SJCRH30 (cell line): Measurements from ENCODE around the gene BACE1. TPM values are rescaled to one million over a fixed set of nuclear protein-coding genes. Genes with fewer than 3 reads are reported as not detected.
"Not testable (repeated sequence)": the region's sequence is repeated elsewhere in the genome, so short reads cannot be mapped to it uniquely, and the experiment has no call there.

Source experiments
- DNase-seq, 2 experiments: peaks; one replicate each; pipeline ENCODE4 v3.0.0-alpha.2; 2015 to 2020
- H3K27ac ChIP-seq: fragments of 250-450 bp; sonication (Bioruptor Pico); 2 replicates; pipeline ENCODE4 v1.5.1; 2020; ENCODE audit warnings: mild to moderate bottlenecking, moderate library complexity
- H3K27me3 ChIP-seq: fragments of 250-450 bp; sonication (Bioruptor Pico); 2 replicates; pipeline ENCODE4 v1.5.1; 2020; ENCODE audit warnings: mild to moderate bottlenecking, moderate library complexity
- H3K36me3 ChIP-seq: fragments of 250-450 bp; sonication (Bioruptor Pico); 2 replicates; pipeline ENCODE4 v1.5.1; 2020; ENCODE audit warnings: mild to moderate bottlenecking, moderate library complexity
- H3K4me1 ChIP-seq: fragments of 250-450 bp; sonication (Bioruptor Pico); 2 replicates; pipeline ENCODE4 v1.5.1; 2020; ENCODE audit warnings: mild to moderate bottlenecking, moderate library complexity
- H3K4me3 ChIP-seq: fragments of 250-450 bp; sonication (Bioruptor Pico); 2 replicates; pipeline ENCODE4 v1.5.1; 2020; ENCODE audit warnings: mild to moderate bottlenecking, moderate library complexity
- H3K9me3 ChIP-seq: fragments of 250-450 bp; sonication (Bioruptor Pico); replicated peaks from 2 replicates; pipeline ENCODE4 v1.5.1; 2020; ENCODE audit warnings: mild to moderate bottlenecking, moderate library complexity
- total RNA-seq: library from RNA; depleted of rRNA; stranded (reverse); fragments of >200 nt; shearing (Covaris generic); gene quantifications from 2 replicates; pipeline ENCODE4 v1.2.3, GENCODE V29; 2014

BACE1 gene
- total RNA-seq, 1 experiment from 2014 or later = 2.3 TPM

DNA sequence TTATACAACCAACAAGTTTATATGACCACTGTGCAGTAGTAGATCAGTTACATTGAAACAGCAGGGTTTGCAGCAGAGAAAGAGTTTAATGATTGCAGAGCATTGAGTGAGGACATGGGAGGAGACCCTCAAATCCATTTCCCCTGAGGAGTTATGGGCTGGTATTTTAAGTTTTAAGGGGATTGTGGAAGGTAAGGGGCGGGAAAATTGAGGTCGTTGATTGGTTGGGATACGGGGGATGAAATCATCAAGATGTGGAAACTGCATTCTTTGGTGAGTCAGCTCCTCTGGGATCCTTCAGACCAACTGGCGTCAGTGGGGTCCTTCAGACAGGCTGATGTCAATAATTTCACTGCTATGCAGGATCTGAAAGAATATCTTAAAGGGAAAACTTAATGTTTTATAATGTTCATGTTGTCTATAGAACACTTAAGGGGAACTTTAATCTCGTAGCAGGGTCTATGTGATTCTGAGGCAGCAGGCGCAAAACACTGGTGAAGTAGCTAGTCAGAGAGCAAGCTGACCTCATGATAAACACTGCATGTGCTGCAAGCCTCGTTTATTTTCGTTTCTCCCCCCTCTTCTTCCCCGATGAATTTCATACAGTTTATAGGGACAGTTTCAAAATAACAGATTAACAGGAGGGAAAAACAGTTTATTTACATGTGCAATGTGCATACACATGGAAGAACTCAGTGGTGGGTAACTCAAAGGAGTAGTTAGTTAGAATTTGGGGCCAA, 42.3 kb downstream of the BACE1 start:
- H3K36me3 ChIP-seq = no peaks in the 10 kb centered on the region
- no peaks in the 10 kb centered on the region for H3K9me3 ChIP-seq
- no peak overlapping the region for H3K27ac ChIP-seq
- no peaks in the 10 kb centered on the region for H3K4me1 ChIP-seq
- no peak overlapping the region for H3K4me3 ChIP-seq
- DNase-seq = peak; percentile 9 to 11
- H3K27me3 ChIP-seq = no peaks in the 10 kb centered on the region

DNA sequence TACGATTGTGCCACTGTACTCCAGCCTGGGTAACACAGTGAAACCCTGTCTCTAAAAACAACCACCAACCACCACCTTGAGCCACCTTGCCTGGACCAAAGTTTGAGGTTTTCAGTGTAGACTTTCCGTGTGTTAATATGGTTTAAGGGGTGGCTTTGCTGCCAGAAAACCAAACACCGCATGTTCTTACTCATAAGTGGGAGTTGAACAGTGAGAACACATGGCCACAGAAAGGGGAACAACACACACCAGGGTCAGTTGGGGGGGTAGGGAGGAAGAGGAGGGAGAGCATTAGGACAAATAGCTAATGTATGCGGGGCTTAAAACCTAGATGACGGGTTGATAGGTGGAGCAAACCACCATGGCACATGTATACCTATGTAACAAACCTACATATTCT, 43.9 kb downstream of the BACE1 start:
- H3K36me3 ChIP-seq, H3K9me3 ChIP-seq, H3K4me3 ChIP-seq, H3K4me1 ChIP-seq, H3K27me3 ChIP-seq, H3K27ac ChIP-seq, DNase-seq: not testable (repeated sequence)

DNA sequence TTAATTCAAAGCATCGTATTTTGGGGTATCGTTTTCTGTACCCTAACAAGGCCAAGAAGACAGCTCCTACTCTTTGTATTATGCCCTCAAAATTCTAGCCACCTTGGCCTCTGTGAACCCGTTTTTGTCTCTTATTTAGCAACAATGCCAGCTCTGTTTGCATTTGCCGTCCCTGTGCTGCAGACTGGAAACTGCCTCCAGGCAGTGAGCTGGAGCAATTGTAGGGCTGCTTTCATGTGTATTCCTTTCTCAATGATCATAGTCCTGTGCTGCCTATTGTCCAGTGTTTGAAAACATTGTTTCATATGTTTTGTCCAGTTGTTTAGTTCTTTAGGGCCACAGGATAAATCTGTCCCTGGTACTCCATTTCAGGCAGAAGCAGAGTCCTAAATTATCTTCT, 44.8 kb downstream of the BACE1 start:
- no peaks in the 10 kb centered on the region for H3K4me1 ChIP-seq
- DNase-seq = no peak
- H3K9me3 ChIP-seq = no peaks in the 10 kb centered on the region
- H3K36me3 ChIP-seq = no peaks in the 10 kb centered on the region
- no peaks in the 10 kb centered on the region for H3K27me3 ChIP-seq
- H3K27ac ChIP-seq = no peak overlapping the region
- H3K4me3 ChIP-seq = no peak overlapping the region

DNA sequence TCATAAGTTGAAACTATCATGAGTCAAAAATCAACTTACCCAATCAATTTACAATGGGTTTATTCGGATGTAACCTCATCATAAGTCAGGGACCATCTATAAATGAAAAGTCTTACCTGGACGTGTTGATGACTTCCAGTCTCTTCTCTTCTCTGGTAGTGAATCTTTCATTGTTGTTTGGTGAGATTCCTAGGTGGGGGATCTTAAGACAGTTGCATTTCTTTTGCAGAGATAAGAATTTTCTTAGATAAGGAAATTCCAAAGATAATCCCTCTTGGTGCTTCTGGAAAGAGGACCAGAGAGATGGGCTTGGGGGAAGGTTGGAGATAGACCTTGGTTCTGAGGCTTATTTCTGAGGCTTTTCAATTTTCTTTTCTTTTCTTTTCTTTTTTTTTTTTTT, 46.2 kb downstream of the BACE1 start:
- no peaks in the 10 kb centered on the region for H3K36me3 ChIP-seq
- no peaks in the 10 kb centered on the region for H3K9me3 ChIP-seq
- no peaks in the 10 kb centered on the region for H3K4me1 ChIP-seq
- DNase-seq = no peak
- H3K4me3 ChIP-seq = no peak overlapping the region
- H3K27me3 ChIP-seq = no peaks in the 10 kb centered on the region
- no peak overlapping the region for H3K27ac ChIP-seq

DNA sequence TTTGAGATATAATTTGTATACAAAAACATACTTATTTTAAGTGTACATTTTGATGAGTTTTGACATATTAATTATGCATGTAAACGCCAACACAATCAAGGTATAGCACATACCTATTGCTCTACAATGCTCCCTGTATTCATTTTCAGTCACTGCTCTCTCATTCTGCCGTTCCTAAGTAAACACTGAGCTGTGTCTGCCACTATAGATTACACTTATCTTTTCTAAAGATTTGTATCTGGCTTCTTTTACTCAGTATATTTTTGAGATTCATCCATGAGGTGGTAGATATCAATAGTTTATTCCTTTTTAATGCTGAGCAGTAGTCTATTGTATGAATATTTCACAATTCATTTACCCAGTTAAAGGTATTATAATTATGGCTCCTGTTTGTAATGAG, 50.3 kb downstream of the BACE1 start:
- Histone ChIP-seq H3K4me1 (no peaks in the 10 kb centered on the region), H3K27me3 (no peaks in the 10 kb centered on the region), H3K36me3 (no peaks in the 10 kb centered on the region), H3K4me3 (no peak overlapping the region), H3K27ac (no peak overlapping the region), H3K9me3 (no peaks in the 10 kb centered on the region)
- DNase-seq = no peak

DNA sequence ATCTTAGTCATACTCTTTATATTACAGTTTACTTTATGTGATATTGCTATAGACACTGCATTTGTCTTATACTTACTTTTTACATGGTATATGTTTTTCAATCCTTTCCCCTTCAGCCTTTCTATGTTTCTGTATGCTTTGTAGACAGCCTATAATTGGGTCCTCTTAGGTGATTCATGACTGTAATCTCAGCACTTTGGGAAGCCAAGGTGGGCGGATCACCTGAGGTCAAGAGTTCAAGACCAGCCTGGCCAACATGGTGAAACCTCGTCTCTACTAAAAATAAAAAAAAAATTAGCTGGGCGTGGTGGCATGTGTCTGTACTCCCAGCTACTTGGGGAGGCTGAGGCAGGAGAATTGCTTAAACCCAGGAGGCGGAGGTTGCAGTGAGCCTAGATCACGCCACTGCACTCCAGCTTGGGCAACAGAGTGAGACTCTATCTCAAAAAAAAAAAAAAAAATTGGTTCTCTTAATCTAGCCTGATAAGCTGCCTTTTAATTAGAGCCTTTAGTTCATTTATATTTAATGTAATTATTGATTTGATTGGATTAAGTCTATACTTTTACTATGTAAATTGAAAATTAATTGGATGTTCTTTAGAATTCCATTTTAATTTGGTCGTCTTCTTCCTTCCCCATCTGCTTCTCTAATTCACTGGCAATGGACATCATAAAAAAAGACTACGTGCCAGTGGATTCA, 51.3 kb downstream of the BACE1 start:
- not testable (repeated sequence) for H3K27ac ChIP-seq, DNase-seq

DNA sequence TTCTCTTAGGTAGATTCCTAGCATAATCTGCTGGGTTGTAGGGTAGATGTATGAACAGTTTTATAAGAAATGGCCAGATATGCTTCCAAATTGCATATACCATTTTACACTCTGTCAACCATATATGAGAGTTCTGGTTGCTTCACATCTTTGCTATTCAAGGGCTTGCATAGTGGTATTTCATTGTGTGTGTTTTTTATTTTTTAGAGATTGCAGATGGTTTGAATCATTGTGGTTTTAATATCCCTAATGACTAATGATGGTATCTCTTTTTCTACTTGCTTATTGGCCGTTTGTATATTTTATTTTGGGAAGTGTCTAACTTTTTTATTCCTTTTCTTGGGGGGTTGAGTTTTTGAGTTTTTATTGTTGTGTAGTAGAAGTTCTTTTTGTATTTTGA, 56.6 kb downstream of the BACE1 start:
- DNase-seq = no peak
- Histone ChIP-seq H3K4me3 (no peak overlapping the region), H3K27ac (no peak overlapping the region)

More for the DNA sequence above, 51.3 kb downstream of the BACE1 start:
- H3K36me3 ChIP-seq, H3K4me1 ChIP-seq, H3K4me3 ChIP-seq, H3K27me3 ChIP-seq, H3K9me3 ChIP-seq: not testable (repeated sequence)

DNA sequence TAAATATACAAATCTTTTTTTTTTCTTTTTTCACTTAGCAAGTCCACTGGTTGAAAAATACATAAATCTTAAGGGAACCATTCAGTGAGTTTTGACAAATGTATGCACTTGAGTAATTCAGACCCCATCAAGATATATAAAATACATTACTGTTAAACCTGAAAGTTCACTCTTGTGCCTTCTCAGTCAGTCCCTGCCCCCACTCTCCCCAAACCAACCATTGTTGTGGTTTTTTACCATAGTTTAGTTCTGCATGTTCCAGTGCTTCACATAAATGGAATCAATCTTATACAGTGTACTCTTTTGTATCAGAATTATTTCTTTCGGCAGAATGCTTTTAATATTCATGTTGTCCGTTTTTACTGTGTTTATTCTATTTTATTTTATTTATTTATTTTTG, 57.5 kb downstream of the BACE1 start:
- no peak overlapping the region for H3K27ac ChIP-seq

More for the DNA sequence above, 56.6 kb downstream of the BACE1 start:
- Histone ChIP-seq H3K9me3 (no peaks in the 10 kb centered on the region), H3K4me1 (no peaks in the 10 kb centered on the region), H3K36me3 (no peaks in the 10 kb centered on the region; the same call in 1 of the 2 replicates), H3K27me3 (no peaks in the 10 kb centered on the region)

DNA sequence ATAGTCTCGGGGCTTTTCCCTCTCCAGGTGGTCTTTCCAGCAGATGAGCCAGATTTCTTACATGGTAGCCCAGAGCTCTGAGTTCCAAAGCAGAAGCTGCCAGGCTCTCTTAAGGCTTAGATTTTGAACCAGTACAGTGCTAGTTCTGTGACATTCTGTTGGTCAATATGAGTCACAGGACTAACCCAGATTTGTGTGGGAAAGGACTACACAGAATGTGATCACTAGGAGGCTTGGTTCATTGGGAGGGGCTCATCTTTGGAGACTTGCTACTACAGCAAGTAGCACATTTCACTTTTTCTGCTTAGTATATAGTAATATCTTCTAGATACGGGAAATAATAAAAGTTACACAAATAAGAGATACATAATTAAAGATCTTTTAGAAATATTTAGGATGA, 59.5 kb downstream of the BACE1 start:
- no peaks in the 10 kb centered on the region for H3K27me3 ChIP-seq

More for the DNA sequence above, 57.5 kb downstream of the BACE1 start:
- no peaks in the 10 kb centered on the region; the same call in 1 of the 2 replicates for H3K36me3 ChIP-seq
- H3K27me3 ChIP-seq = no peaks in the 10 kb centered on the region
- no peak for DNase-seq
- no peaks in the 10 kb centered on the region for H3K9me3 ChIP-seq
- H3K4me1 ChIP-seq = no peaks in the 10 kb centered on the region
- no peak overlapping the region for H3K4me3 ChIP-seq

DNA sequence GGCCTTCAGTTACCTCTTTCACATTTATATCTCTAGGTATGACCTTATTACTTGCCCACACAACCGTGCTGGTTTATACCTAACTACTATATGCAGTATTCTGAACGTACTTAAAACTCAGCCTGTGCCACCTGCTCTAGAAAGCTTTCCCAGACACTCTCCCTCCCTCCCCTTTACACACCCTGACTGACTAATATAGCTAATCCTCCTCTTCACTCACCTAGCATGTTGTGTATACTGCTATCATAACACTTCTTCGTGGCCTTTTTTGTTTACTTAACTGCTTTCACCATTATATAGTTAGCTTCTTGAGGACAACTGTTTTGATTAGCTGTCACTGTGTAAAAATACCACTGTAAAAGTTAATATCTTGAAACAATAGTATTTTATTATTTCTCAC, 60.1 kb downstream of the BACE1 start:
- H3K4me3 ChIP-seq = no peak overlapping the region
- H3K27ac ChIP-seq = no peak overlapping the region
- DNase-seq = no peak
- no peaks in the 10 kb centered on the region for H3K9me3 ChIP-seq
- no peaks in the 10 kb centered on the region; the same call in 1 of the 2 replicates for H3K36me3 ChIP-seq
- no peaks in the 10 kb centered on the region for H3K4me1 ChIP-seq
- no peaks in the 10 kb centered on the region for H3K27me3 ChIP-seq

More for the DNA sequence above, 59.5 kb downstream of the BACE1 start:
- Histone ChIP-seq H3K9me3 (no peaks in the 10 kb centered on the region), H3K4me3 (no peak overlapping the region), H3K27ac (no peak overlapping the region), H3K36me3 (no peaks in the 10 kb centered on the region; the same call in 1 of the 2 replicates), H3K4me1 (no peaks in the 10 kb centered on the region)
- no peak for DNase-seq

DNA sequence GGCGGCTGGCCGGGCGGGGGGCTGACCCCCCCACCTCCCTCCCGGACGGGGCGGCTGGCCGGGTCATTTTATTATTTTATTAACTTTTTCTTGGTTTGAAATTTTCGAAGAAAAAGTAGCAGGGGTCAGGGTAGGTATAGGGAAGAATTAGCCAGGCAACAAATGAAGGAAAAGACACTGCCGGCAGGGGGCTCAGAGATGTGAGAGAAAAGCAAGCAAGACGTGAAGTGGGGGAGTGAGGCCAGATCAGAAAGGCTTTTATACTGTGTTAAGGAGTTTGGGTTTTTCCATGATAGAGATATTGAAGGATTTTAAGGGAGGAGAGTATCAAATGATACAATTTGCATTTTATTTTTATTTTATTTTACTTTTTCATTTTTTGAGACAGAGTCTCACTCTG, 64.5 kb downstream of the BACE1 start:
- no peaks in the 10 kb centered on the region for H3K27me3 ChIP-seq
- H3K27ac ChIP-seq = no peak overlapping the region
- no peaks in the 10 kb centered on the region for H3K9me3 ChIP-seq
- no peaks in the 10 kb centered on the region for H3K4me1 ChIP-seq
- H3K36me3 ChIP-seq = peaks cover 3% of the 10 kb centered on the region; the same call in 1 of the 2 replicates
- DNase-seq = no peak
- H3K4me3 ChIP-seq = no peak overlapping the region

DNA sequence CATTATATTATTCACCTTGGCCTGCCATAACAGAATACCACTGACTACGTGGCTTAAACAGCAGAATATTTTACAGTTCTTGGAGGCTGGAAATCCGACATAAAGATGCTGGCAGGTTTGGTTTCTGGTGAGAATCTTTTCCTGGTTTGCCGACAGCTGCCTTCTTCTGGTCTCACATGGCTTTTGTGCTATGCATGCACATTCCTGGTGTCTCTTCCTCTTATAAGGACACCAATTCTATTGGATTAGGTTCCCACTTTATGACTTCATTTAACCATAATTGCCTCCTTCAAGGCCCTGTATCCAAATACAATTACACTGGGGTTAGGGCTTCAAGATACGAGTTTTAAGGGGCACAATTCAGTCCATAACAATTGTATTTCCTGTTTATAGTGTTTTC, 66.5 kb downstream of the BACE1 start:
- no peaks in the 10 kb centered on the region for H3K4me1 ChIP-seq
- H3K27me3 ChIP-seq = no peaks in the 10 kb centered on the region
- H3K36me3 ChIP-seq = peaks cover 4% of the 10 kb centered on the region
- no peak for DNase-seq
- H3K27ac ChIP-seq = no peak overlapping the region
- no peak overlapping the region for H3K4me3 ChIP-seq
- H3K9me3 ChIP-seq = no peaks in the 10 kb centered on the region

DNA sequence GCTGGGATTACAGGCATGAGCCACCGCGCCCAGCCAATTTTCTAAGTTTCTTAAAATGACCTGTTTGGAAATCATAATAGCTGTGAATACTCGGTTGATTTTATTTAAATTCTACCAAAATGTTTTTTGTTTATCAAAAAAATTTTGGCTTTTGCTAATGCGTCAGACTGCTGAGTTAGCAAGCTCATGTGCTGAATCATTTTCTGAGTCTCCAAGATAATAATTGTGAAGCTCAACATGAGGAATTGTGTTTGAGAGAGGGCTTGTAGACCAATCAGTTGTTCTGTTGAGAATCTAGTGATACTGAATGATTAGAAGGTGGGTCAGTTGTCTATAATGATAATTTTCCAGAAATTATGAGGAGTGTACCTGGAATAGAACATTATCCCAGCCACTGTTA, 67.7 kb downstream of the BACE1 start:
- DNase-seq = no peak
- Histone ChIP-seq H3K4me3 (no peak overlapping the region), H3K27me3 (no peaks in the 10 kb centered on the region), H3K9me3 (no peaks in the 10 kb centered on the region), H3K4me1 (no peaks in the 10 kb centered on the region), H3K36me3 (peaks cover 4% of the 10 kb centered on the region), H3K27ac (no peak overlapping the region)

DNA sequence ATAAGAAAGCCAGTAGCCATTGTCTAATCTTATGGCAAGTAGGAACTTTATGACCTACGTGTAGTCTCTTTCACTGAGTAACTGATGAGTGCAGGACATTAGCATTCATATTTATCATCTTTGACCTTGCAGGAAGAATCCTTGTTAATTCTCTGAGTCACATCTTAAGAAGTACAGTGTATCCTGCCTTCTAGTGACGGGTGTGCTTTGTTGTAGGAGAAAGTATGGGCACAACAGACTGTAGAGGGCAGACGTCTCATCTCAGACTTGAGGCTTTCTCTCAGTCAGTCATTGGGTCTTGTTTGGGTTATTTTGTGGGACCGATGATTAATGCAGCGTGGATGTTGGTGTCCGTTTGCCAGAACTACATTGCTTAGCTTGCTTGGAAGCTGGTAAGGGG, 76.8 kb downstream of the BACE1 start:
- no peak for DNase-seq
- H3K27me3 ChIP-seq = no peaks in the 10 kb centered on the region
- H3K4me3 ChIP-seq = no peak overlapping the region
- peaks cover 4% of the 10 kb centered on the region for H3K36me3 ChIP-seq
- no peaks in the 10 kb centered on the region for H3K9me3 ChIP-seq
- no peak overlapping the region for H3K27ac ChIP-seq
- no peaks in the 10 kb centered on the region for H3K4me1 ChIP-seq

DNA sequence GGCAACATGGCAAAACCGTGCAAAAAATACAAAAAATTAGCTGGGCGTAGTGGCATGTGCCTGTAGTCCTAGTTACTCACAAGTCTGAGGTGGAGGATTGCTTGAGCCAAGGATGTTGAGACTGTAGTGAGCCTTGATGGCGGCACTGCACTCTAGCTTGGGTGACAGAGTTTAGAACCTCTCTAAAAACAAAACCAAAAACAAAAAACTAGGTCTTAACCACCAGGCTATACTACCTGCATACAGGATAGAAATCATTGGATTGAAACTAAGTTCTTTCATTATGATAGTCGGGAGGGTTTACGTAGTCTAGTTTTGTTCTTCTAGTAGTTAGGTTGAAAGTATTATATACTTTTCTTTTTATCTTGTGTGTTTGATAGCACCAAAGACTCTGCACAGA, 77.8 kb downstream of the BACE1 start:
- no peak for DNase-seq
- peaks cover 4% of the 10 kb centered on the region; the same call in 1 of the 2 replicates for H3K36me3 ChIP-seq
- H3K27ac ChIP-seq = no peak overlapping the region

More for the DNA sequence above, 77.8 kb downstream of the BACE1 start:
- Histone ChIP-seq H3K4me3 (no peak overlapping the region), H3K4me1 (no peaks in the 10 kb centered on the region), H3K9me3 (no peaks in the 10 kb centered on the region), H3K27me3 (no peaks in the 10 kb centered on the region)
